Tibial artery (tissue), 4 donors: Measurements from ENCODE around the gene PRPF19.

ENCODE experiments used
- DNase-seq, 2 donors: peaks; one replicate each; pipeline ENCODE4 v3.0.0-alpha.2; 2019
- H3K27ac ChIP-seq, 2 donors: fragments of 200-600 bp; sonication (generic) in 1 of 2; 1 replicate in 1 of 2; 2 replicates in 1 of 2; pipeline ENCODE4 v1.5.1; 2018 to 2019; ENCODE audit warnings: mild to moderate bottlenecking in 1 of 2
- H3K27me3 ChIP-seq, 2 donors: fragments of 200-600 bp; sonication (generic) in 1 of 2; one replicate each; pipeline versions ENCODE4 v1.5.1 to v1.6.0; 2016 to 2019
- H3K36me3 ChIP-seq, 3 donors: fragments of 200-600 bp; sonication (generic) in 2 of 3; one replicate each; pipeline ENCODE4 v1.5.1; 2016 to 2019; ENCODE audit warnings: mild to moderate bottlenecking in 2 of 3
- H3K4me1 ChIP-seq, 4 donors: fragments of 200-600 bp; sonication (generic) in 2 of 4; 1 replicate in 3 of 4; 2 replicates in 1 of 4; pipeline ENCODE4 v1.5.1; 2016 to 2019
- H3K4me3 ChIP-seq, 2 donors: fragments of 200-600 bp; sonication (generic) in 1 of 2; 1 replicate in 1 of 2; 2 replicates in 1 of 2; pipeline ENCODE4 v1.5.1; 2018 to 2019; ENCODE audit warnings: mild to moderate bottlenecking in 2 of 2
- H3K9me3 ChIP-seq, 3 donors: fragments of 200-600 bp; sonication (generic) in 1 of 3; one replicate each; pipeline ENCODE4 v1.5.1; 2016 to 2019
- intact Hi-C: fragments of 100-400 bp; cut with DNase I; formaldehyde crosslinking; loops from one replicate; pipeline ENCODE4 v1.15.0; 2023; ENCODE audit warnings: low total_unique reads
- TF ChIP-seq, protein P1 (sequence below), 2 experiments: fragments of 200-600 bp in 1 of 2; fragments of 450-650 bp in 1 of 2; IDR thresholded peaks; one replicate each; pipeline ENCODE4 v1.5.1; 2017 to 2019; ENCODE audit warnings: antibody characterized with exemption in 2 of 2, mild to moderate bottlenecking in 1 of 2, moderate library complexity in 1 of 2

Gene PRPF19

DNA sequence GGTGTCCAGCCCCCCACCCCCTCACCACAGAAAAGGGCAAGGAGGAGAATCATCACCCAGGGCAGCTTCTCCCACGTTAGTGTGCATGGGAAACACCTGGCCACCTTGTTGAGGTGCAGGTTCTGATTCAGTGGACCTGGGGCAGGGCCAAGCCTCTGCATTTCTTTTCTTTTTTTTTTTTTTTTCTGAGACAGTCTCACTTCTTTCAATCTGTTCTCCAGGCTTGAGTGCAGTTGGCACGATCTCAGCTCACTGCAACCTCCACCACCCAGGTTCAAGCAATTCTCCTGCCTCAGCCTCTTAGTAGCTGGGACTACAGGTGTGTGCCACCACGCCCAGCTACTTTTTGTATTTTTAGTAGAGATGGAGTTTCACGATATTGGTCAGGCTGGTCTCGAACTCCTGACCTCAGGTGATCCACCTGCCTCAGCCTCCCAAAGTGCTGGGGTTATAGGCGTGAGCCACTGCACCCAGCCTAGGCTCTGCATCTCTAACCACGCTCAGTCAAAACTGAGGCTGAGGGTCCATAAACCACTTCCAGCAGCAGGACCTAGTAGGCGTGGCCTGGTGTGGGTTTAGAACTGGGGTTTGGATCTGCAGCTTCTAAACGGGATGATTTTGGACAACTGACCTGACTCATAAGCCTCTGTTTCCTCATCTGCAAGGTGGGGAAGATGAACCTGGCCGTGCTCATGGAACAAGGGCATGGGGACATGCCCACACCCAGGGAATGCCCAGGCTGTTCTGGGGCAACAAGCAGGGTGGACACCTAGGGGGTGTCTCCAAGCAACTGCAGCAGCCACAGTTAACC is 38.3 kb downstream of the PRPF19 start:
- Histone ChIP-seq H3K36me3 (no peaks in the 10 kb centered on the region), H3K27ac (no peak overlapping the region), H3K27me3 (peaks cover 0 to 12% of the 10 kb centered on the region in 2 donors), H3K4me1 (no peaks in the 10 kb centered on the region), H3K9me3 (no peaks in the 10 kb centered on the region), H3K4me3 (no peak overlapping the region)
- peak in 1 of 2 donors; percentile 33 for DNase-seq
- intact Hi-C loops, result no loop called here
- TF ChIP-seq, protein P1, sequence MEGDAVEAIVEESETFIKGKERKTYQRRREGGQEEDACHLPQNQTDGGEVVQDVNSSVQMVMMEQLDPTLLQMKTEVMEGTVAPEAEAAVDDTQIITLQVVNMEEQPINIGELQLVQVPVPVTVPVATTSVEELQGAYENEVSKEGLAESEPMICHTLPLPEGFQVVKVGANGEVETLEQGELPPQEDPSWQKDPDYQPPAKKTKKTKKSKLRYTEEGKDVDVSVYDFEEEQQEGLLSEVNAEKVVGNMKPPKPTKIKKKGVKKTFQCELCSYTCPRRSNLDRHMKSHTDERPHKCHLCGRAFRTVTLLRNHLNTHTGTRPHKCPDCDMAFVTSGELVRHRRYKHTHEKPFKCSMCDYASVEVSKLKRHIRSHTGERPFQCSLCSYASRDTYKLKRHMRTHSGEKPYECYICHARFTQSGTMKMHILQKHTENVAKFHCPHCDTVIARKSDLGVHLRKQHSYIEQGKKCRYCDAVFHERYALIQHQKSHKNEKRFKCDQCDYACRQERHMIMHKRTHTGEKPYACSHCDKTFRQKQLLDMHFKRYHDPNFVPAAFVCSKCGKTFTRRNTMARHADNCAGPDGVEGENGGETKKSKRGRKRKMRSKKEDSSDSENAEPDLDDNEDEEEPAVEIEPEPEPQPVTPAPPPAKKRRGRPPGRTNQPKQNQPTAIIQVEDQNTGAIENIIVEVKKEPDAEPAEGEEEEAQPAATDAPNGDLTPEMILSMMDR (IDR thresholded peaks at IDR 0.05), result no peak

DNA sequence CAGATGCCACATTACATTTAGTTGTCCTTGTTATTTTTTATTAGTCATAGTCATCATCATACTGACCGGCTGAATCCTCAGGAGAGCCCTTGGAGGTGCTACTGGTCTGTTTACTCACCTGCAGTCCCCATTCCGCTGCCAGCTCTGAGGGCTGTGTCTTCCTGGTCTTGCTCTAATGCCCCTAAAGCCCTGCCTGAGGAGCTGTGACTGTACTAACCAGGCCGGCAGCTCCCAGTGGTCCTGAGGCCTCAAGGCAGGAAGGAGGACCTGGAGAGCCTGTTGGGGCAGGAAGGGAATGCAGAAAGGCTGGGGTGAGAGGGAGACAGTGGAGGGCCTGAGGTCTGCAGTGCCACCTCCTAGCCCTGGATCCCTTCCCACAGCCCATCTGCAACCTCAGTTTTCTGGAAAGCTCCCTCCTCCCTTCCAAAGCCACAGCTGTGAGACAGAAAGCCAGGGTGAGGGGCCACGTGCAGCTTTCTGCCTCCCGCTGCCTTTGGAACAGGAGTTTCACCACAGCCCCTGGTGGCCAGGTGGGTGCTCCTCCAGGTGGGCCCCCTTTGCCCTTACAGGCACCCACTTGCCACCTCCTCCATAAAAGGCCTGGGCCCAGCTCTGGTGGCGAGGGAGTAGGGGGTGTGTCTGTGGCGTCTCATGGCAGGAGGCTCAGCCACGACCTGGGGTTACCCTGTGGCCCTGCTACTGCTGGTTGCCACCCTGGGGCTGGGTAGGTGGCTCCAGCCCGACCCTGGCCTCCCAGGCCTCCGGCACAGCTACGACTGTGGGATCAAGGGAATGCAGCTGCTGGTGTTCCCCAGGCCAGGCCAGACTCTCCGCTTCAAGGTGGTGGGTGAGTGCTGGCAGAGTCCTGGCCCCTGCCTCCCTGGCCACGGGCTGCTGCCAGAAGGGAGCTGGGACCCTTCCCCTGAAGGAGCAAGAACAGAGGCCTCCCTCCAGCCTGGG is 39.2 kb downstream of the PRPF19 start, which contains the start of gene ZP1:
Gene ZP1, plus strand, starts transcription at position 632 of the 960 bp plus-strand sequence. Its CDS starts 20 bp downstream, at position 652.
- no peaks in the 10 kb centered on the region for H3K9me3 ChIP-seq
- no peaks in the 10 kb centered on the region for H3K36me3 ChIP-seq
- DNase-seq, result peak in 1 of 2 donors; percentile 59
- intact Hi-C loops, result no loop called here
- no peak within 1 kb of the TSS for H3K27ac ChIP-seq
- H3K4me3 ChIP-seq, result no peak within 1 kb of the TSS
- peaks cover 0 to 12% of the 10 kb centered on the region in 2 donors for H3K27me3 ChIP-seq
- TF ChIP-seq, protein P1 (IDR thresholded peaks at IDR 0.05), result no peak
- no peaks in the 10 kb centered on the region for H3K4me1 ChIP-seq

DNA sequence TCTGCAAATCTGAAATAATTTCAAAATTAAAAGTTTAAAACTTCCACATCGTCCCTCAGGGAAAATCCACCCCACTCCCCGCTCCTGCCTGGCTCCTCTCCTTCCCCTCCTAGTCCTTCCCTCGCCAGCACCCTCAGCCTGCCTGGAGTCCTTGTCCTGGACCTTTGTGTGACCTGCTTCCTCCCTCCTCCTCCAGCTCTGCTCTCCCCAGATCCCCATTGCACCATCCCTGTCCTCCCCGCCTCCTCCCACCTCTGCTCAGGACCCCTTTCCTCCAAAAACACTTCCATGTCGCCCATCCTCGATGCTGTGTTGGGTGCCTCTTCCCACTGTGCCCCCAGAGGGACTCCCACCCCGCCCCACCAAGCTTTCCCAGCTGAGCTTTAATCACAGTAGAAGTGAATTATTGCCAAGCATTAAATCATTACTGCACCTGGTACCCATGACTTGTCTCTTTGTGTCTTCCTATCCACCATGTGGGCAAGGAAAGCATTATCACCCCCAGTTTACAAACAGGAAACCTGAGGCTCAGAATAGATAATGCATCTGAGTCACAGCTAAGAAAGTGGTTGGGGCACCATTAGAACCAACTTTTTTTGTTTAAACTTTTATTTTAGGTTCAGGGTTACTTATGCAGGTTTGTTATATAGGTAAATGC is 41.4 kb downstream of the PRPF19 start:
- DNase-seq, result peak in 1 of 2 donors; percentile 28
- intact Hi-C loops, result no loop called here
- Histone ChIP-seq H3K27ac (no peak overlapping the region), H3K36me3 (no peaks in the 10 kb centered on the region), H3K27me3 (peaks cover 0 to 7% of the 10 kb centered on the region in 2 donors), H3K4me3 (no peak overlapping the region), H3K4me1 (no peaks in the 10 kb centered on the region), H3K9me3 (no peaks in the 10 kb centered on the region)
- TF ChIP-seq, protein P1 (IDR thresholded peaks at IDR 0.05), result no peak

DNA sequence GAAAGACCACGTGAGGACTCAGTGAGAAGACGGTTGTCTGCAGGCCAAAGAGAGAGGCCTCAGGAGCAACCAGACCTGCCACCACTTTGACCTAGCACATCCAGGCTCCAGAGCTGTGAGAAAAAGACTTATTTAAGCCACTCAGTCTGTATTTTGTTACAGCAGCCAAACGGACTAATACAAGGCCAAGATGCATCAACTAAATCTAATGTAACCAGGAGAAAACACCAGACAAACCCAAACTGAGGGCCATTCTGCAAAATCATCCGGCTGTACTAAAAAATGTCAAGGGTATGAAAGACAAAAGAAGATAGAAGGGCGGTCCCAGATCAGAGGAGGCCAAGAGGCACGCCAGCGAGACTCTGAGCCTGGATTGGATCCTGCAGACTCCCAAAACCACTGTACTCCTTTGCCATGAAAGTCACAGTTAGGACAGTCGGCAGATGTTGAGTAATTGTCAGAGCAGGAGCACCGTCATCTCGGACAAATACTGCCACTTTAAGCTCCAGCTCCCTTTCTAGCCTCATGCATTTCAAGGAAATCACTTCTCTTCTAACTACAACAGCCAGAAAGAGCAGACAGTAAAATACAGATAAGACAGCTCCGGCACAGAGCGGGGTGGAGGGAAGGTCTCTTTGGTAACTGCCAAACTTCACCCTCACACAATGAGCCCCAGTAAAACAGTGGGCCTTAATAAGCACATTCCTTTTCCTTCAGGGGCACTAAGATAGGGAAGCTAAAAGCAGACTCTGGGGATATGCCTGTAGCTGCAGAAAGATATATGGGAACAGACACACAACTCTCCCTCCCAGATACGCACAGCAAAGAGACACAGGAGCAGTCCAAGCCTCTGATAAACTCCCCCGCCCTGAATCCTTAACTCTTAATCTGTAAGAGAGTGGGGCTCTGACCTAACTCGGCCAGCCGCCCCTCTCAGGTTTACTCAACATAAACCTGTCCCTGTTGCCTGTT is 42.5 kb downstream of the PRPF19 start:
- no peaks in the 10 kb centered on the region for H3K9me3 ChIP-seq
- H3K4me3 ChIP-seq, result no peak overlapping the region
- H3K27ac ChIP-seq, result no peak overlapping the region
- TF ChIP-seq, protein P1 (IDR thresholded peaks at IDR 0.05), result no peak
- DNase-seq, result peak in 1 of 2 donors; percentile 31
- intact Hi-C loops, result no loop called here
- H3K36me3 ChIP-seq, result no peaks in the 10 kb centered on the region
- H3K27me3 ChIP-seq, result peaks cover 0 to 2% of the 10 kb centered on the region in 2 donors
- H3K4me1 ChIP-seq, result no peaks in the 10 kb centered on the region
